Heart right ventricle (tissue), 16 donors: ENCODE measurements around the gene ADAMTS17. TPM values are rescaled to one million over a fixed set of nuclear protein-coding genes. Genes with fewer than 3 reads are reported as not detected.

Experiments
- ATAC-seq, 8 donors: fragments of 200-7000 bp; cut with Tn5 transposase; one replicate each; pipeline ENCODE4 v1.9.1; 2020; ENCODE audit warnings: mild to moderate bottlenecking in 8 of 8, moderate library complexity in 8 of 8, moderate number of reproducible peaks in 1 of 8
- DNase-seq, 2 donors: peaks; one replicate each; pipeline ENCODE4 v3.0.0-alpha.2; 2020
- H3K27ac ChIP-seq, 10 donors: fragments of 200-600 bp; sonication (generic) in 2 of 10; one replicate each; pipeline versions ENCODE4 v1.5.0 to v1.8.0; 2020 to 2022; ENCODE audit warnings: mild to moderate bottlenecking in 3 of 10
- H3K27me3 ChIP-seq, 7 donors: fragments of 200-600 bp; one replicate each; pipeline ENCODE4 v1.8.0; 2021 to 2022; ENCODE audit warnings: mild to moderate bottlenecking in 2 of 7
- H3K36me3 ChIP-seq, 9 donors: fragments of 200-600 bp; sonication (generic) in 1 of 9; one replicate each; pipeline versions ENCODE4 v1.5.0 to v1.8.0; 2020 to 2022; ENCODE audit warnings: mild to moderate bottlenecking in 2 of 9
- H3K4me1 ChIP-seq, 9 donors: fragments of 200-600 bp; sonication (generic) in 1 of 9; one replicate each; pipeline versions ENCODE4 v1.5.0 to v1.8.0; 2020 to 2022; ENCODE audit warnings: mild to moderate bottlenecking in 4 of 9
- H3K4me3 ChIP-seq, 10 donors: fragments of 200-600 bp; sonication (generic) in 2 of 10; one replicate each; pipeline versions ENCODE4 v1.5.0 to v1.8.0; 2020 to 2022; ENCODE audit warnings: mild to moderate bottlenecking in 7 of 10, moderate library complexity in 2 of 10
- H3K9me3 ChIP-seq, 11 donors: fragments of 200-600 bp in 10 of 11; sonication (generic) in 2 of 11; one replicate each; pipeline versions ENCODE4 v1.5.0 to v1.8.0; 2013 to 2022; ENCODE audit warnings: mild to moderate bottlenecking in 2 of 11, control low read depth in 1 of 11, moderate library complexity in 1 of 11
- WGBS, 2 donors: extraction: QIAGEN DNeasy Blood & Tissue Kit; methylation state at CpG; one replicate each; pipeline ENCODE4 v1.1.7; 2013; ENCODE audit warnings: inconsistent platforms in 1 of 2; 5-methylcytosine and 5-hydroxymethylcytosine counted together
- intact Hi-C, 10 donors: fragments of 100-400 bp; cut with DNase I; formaldehyde crosslinking; loops; one replicate each; pipeline versions ENCODE4 v1.11.1 to v1.14.2; 2022
- polyA plus RNA-seq, 2 donors: library from polyadenylated mRNA; stranded (reverse); fragments of 200-250 nt; gene quantifications; one replicate each; pipeline ENCODE4 v1.2.3, GENCODE V29; 2013
- total RNA-seq, 10 donors: library from RNA; stranded (reverse); fragmentation: NEBNext Ultra II Directional in 3 of 10; extraction: Animal tissue kit (Norgen Biotek cat#: 25700) in 3 of 10; gene quantifications; one replicate each; pipeline versions ENCODE4 v1.2.1 to v1.2.4, GENCODE V29; 2021 to 2023
- TF ChIP-seq, protein P1 (sequence below), 9 donors: fragments of 200-600 bp; sonication (generic) in 2 of 9; IDR thresholded peaks; one replicate each; pipeline versions ENCODE4 v1.5.0 to v1.8.0; 2021 to 2022; ENCODE audit warnings: antibody characterized with exemption in 9 of 9, mild to moderate bottlenecking in 5 of 9, moderate library complexity in 1 of 9
- donor health status: Arrhythmogenic right ventricular cardiomyopathy.
- donor health status: ischemic (EF 13 %, LVEDD 7.1; RV severe dilation, severe dysfunction).
- donor health status: healthy with polysubstance abuse.
- donor health status: DM: no; HTN: yes; CAD: no.
- donor health status: DM: no; HTN: no; CAD: no.
- donor health status: ischemic (EF 25% LVEDD 6.9; RV normal size, moderate dysfunction).
- donor health status: ischemic (EF 25% LVEDD 5.7; RV mildly dilated, moderate dysfunction).
- donor health status: healthy.
- donor health status: DM: yes; HTN: yes; CAD: no.
- donor health status: Ischemic cardiomyopathy.
- donor health status: ischemic (EF 35%, LVEDD 5.7; RV mildly dilated, moderate dysfunction).
- donor health status: nonischemic (EF 11% LVEDD 7.7; RV severe dilation, severe dysfunction).
- donor health status: DM: yes; HTN: yes; CAD: no.
- donor health status: PGD.
- donor health status: ischemic (EF 29% LVEDD 5.4; RV normal size, mild dysfunction).
- donor health status: nonischemic (EF 23%, LVEDD 6.1; RV moderate dilation, normal function).

Gene ADAMTS17
- total and polyA plus RNA-seq, 12 donors, result 0.47 to 5.0 (median 1.2) TPM

DNA sequence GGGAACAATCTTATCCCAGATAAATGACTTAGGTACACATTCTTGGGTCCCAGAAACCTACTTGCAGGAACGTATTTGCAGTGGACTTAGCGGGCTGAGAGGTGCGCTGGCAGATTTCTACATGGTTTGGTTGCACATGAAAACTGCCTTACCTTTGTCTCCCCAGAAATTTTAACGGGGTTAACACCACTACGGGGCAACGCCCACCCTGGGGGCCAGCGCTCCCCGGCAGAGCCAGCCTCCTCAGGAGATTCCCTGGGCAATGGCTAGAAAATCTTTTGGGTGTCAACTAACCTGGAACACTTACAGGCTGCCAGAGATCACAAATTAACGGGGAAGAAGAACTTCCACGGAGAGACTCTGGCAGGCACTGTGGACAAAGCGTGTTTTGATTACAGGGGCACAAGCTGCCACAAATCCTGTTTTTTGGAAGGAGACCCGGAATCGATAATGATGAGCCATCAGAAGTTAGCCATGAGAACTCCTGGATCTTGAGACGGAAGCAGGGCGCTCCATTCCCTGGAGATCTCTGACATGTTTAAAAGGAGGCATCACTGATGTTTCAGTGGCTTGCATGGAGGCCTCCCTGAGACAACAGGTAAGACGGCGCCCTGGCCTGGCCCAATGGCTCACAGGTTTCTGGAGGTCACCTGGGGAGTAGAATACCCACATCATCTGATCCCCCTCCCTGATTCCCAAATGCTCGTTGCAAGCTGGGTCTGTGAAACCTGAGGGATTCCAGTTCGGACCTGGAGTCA lies 288.9 kb downstream of the ADAMTS17 start:
- WGBS, 2 donors, result 86 to 90% methylated on average over 19 of the region's 19 CpGs
- H3K4me3 ChIP-seq, result no peak overlapping the region
- no peaks in the 10 kb centered on the region for H3K4me1 ChIP-seq
- intact Hi-C loops, result no loop called here
- no peaks in the 10 kb centered on the region for H3K27me3 ChIP-seq
- no peak for DNase-seq
- no peak for ATAC-seq
- TF ChIP-seq, protein P1, sequence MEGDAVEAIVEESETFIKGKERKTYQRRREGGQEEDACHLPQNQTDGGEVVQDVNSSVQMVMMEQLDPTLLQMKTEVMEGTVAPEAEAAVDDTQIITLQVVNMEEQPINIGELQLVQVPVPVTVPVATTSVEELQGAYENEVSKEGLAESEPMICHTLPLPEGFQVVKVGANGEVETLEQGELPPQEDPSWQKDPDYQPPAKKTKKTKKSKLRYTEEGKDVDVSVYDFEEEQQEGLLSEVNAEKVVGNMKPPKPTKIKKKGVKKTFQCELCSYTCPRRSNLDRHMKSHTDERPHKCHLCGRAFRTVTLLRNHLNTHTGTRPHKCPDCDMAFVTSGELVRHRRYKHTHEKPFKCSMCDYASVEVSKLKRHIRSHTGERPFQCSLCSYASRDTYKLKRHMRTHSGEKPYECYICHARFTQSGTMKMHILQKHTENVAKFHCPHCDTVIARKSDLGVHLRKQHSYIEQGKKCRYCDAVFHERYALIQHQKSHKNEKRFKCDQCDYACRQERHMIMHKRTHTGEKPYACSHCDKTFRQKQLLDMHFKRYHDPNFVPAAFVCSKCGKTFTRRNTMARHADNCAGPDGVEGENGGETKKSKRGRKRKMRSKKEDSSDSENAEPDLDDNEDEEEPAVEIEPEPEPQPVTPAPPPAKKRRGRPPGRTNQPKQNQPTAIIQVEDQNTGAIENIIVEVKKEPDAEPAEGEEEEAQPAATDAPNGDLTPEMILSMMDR (IDR thresholded peaks at IDR 0.05), result no peak
- no peaks in the 10 kb centered on the region for H3K36me3 ChIP-seq
- no peaks in the 10 kb centered on the region for H3K9me3 ChIP-seq
- H3K27ac ChIP-seq, result no peak overlapping the region

DNA sequence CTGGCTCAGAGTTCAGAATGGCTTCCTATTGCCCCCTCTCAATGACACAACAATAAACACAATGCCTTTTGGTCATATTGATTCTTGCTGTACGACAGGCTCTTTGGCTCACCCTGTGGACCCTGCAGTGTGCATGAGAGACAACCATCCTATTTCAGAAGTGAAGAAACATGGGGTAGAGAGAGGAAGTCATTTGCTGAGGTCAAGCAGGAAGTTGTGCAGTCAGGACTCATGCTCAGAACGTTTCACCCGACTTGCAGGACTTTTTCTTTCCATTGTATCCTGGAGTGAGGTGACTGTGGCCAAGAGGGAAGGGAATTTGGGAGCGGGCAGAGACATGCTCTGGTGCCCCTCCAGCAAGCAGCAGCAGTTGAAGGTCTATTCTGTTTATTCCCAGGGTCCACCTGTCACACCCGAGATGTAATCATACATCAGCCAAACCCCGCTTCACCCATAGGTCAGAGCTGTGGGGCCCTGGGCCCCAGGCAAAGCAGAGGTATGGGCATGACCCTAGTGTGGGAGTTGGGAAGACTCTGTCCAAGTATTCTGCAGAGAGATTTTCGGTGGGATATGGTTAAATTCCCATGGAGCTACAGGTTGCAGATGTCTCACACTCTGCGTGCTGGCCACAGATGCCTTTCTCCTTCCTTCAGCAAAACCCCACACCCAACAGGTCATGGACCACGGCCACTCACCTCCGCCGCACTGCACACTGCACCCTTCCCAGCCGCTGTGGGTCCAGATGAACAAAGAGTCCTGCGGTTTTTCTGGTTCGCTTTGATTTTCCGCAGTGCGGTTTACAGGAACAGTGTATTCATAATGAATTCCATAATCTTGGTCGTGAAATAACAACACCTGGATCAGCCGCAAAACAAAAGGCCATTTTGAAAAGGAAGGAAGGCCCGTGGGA lies 290.6 kb downstream of the ADAMTS17 start:
- 86 to 91% methylated on average over 19 of the region's 19 CpGs for WGBS, 2 donors
- ATAC-seq (no peak), DNase-seq (no peak)
- Histone ChIP-seq H3K4me3 (no peak overlapping the region), H3K27ac (no peak overlapping the region), H3K9me3 (no peaks in the 10 kb centered on the region), H3K27me3 (no peaks in the 10 kb centered on the region), H3K4me1 (no peaks in the 10 kb centered on the region), H3K36me3 (no peaks in the 10 kb centered on the region)
- TF ChIP-seq, protein P1 (IDR thresholded peaks at IDR 0.05), result no peak
- intact Hi-C loops, result no loop called here

DNA sequence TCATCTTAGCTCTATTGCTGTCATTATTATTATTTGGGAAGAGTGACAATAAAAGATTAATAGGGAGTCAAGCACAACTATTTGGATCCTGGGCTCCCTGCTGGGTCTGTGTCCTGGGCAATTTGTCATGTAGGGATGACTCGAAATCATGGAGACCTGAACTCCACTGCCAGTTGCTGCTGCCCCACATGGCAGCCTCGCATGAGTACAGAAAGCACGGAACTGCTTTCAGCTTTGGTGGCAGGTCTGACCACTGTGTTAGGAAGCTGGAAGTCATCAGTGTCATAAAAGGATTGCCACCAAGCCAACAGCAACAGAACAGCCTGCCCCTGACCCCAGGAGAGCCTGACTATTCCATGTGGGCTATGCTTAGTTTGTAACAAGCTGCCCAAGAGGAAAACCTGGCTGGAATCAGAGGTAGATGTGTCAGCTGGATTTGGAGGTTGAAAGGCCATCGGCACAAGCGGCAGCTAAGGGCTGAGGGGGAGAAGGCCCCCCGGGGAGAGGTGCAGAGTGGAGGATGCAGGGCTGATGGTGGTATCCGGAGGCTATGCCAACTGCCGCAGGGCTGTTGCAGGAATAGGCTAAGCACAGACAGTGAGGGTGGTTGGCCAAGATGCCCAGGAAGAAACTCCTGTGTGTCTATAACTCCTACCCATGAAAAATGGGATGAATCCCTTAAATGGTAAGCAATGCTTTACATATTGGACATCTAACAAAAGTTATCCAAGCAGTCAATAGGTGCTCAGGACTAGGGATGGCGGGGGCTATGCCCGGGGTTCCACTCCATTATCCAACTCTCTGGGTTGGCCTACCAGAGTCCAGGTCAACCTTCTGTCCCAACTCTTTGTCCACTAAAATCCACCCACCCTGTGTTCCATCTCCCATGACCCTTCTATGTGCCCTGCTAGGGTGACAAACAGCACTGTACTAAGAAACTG lies 291.6 kb downstream of the ADAMTS17 start:
- TF ChIP-seq, protein P1 (IDR thresholded peaks at IDR 0.05), result no peak
- Histone ChIP-seq H3K27ac (no peak overlapping the region), H3K4me1 (no peaks in the 10 kb centered on the region), H3K9me3 (no peaks in the 10 kb centered on the region), H3K27me3 (no peaks in the 10 kb centered on the region), H3K4me3 (no peak overlapping the region), H3K36me3 (no peaks in the 10 kb centered on the region)
- 87 to 90% methylated on average over 10 of the region's 10 CpGs for WGBS, 2 donors
- no peak for ATAC-seq
- DNase-seq, result no peak
- intact Hi-C loops, result no loop called here

DNA sequence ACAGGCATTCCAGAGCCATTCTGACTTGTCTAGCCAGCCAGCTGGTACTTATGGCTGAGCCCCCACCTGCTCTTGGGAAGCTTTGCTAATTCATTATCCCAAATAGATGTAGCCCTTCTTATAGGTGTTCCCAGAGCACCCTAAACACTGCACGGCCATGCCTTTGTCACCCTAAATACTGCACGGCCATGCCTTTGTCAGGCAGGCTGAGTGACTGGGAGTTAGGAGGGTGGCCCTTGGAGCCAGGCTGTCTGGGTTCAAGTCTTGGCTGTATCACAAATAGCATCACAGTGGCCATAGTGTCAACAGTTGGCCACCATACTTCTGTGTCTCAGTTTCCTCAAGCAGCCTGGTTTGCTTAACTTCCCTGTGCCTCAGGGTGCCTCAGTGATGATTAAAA lies 292.3 kb downstream of the ADAMTS17 start:
- ATAC-seq (no peak), DNase-seq (no peak)
- WGBS, 2 donors, result 91 to 95% methylated on average over 2 of the region's 2 CpGs
- Histone ChIP-seq H3K9me3 (no peaks in the 10 kb centered on the region), H3K4me1 (no peaks in the 10 kb centered on the region), H3K27me3 (no peaks in the 10 kb centered on the region), H3K4me3 (no peak overlapping the region), H3K36me3 (no peaks in the 10 kb centered on the region), H3K27ac (no peak overlapping the region)
- TF ChIP-seq, protein P1 (IDR thresholded peaks at IDR 0.05), result no peak
- intact Hi-C loops, result no loop called here
